ENCODE data around the gene PTX4. TPM values are rescaled to one million over a fixed set of nuclear protein-coding genes. Genes with fewer than 3 reads are reported as not detected.
A peak's percentile ranks its signal among the peaks of the same experiment; 100 is the strongest.

The PTX4 gene
- polyA plus RNA-seq, 1 donor (not counting 4 experiments of a cell fraction or from before 2014, with no cell fraction given) = not detected

GRCh38 chr16:1474796-1475551, 13.8 kb downstream of the PTX4 start, which contains the start of gene CLCN7:
Gene CLCN7 (minus strand): TSS chr16:1475028. CDS start chr16:1474974, 54 bp downstream.
- no peaks in the 10 kb centered on the region for H4K20me1 ChIP-seq (ENCODE audit: control insufficient read depth, extremely low read depth, insufficient read depth, low read length)
- peak within 1 kb of the TSS; percentile 89 for H3K9ac ChIP-seq (ENCODE audit: control insufficient read depth, extremely low read depth, insufficient read depth, low read length)
- peak within 1 kb of the TSS; percentile 67 to 84 (median 76) for H3K4me3 ChIP-seq (ENCODE audit: control insufficient read depth in 2 of 3, extremely low read depth in 1 of 3, insufficient read depth in 2 of 3, low read depth in 1 of 3, low read length in 3 of 3)
- no peaks in the 10 kb centered on the region for H3K9me1 ChIP-seq (ENCODE audit: control insufficient read depth, extremely low read depth, insufficient read depth, low read length)
- peaks cover 14% of the 10 kb centered on the region for H3K4me1 ChIP-seq (ENCODE audit: control insufficient read depth, extremely low read depth, insufficient read depth, low read length)
- H3K9me3 ChIP-seq (ENCODE audit: control insufficient read depth, low read depth, low read length) = no peaks in the 10 kb centered on the region
- dilution Hi-C loops (cut with MboI; ENCODE audit: extremely low pct_ligation_motif_present, low sequenced_read_pairs) = no loop called here
- TF ChIP-seq, protein P1, sequence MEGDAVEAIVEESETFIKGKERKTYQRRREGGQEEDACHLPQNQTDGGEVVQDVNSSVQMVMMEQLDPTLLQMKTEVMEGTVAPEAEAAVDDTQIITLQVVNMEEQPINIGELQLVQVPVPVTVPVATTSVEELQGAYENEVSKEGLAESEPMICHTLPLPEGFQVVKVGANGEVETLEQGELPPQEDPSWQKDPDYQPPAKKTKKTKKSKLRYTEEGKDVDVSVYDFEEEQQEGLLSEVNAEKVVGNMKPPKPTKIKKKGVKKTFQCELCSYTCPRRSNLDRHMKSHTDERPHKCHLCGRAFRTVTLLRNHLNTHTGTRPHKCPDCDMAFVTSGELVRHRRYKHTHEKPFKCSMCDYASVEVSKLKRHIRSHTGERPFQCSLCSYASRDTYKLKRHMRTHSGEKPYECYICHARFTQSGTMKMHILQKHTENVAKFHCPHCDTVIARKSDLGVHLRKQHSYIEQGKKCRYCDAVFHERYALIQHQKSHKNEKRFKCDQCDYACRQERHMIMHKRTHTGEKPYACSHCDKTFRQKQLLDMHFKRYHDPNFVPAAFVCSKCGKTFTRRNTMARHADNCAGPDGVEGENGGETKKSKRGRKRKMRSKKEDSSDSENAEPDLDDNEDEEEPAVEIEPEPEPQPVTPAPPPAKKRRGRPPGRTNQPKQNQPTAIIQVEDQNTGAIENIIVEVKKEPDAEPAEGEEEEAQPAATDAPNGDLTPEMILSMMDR (optimal IDR thresholded peaks at IDR 0.05 in 1 of 3, IDR thresholded peaks at IDR 0.05 in 1 of 3, conservative IDR thresholded peaks at IDR 0.05 in 1 of 3; ENCODE audit: extremely low read depth in 1 of 3, insufficient read depth in 2 of 3, low read length in 3 of 3) = no peak
- TF ChIP-seq EZH2 (IDR thresholded peaks at IDR 0.05; ENCODE audit: low read length) = no peak
- peak within 1 kb of the TSS; percentile 65 for H2AFZ ChIP-seq (ENCODE audit: control insufficient read depth, low read length)
- H3K27ac ChIP-seq (ENCODE audit: control insufficient read depth, insufficient read depth, low read length) = peak within 1 kb of the TSS; percentile 77
- FAIRE-seq = no peak
- H3K36me3 ChIP-seq (ENCODE audit: control insufficient read depth in 2 of 2, extremely low read depth in 1 of 2, insufficient read depth in 2 of 2, low read length in 2 of 2) = no peaks in the 10 kb centered on the region
- no peaks in the 10 kb centered on the region for H3K27me3 ChIP-seq (ENCODE audit: control insufficient read depth, extremely low read depth, insufficient read depth, low read length)
- peak within 1 kb of the TSS; percentile 97 for H3K4me2 ChIP-seq (ENCODE audit: control insufficient read depth, extremely low read depth, insufficient read depth, low read depth, low read length)
- H3K79me2 ChIP-seq (ENCODE audit: control insufficient read depth, insufficient read depth, low read length) = peaks cover 33% of the 10 kb centered on the region
- peak; percentile 30 for DNase-seq (ENCODE audit: low read depth, low spot score)

DNA sequence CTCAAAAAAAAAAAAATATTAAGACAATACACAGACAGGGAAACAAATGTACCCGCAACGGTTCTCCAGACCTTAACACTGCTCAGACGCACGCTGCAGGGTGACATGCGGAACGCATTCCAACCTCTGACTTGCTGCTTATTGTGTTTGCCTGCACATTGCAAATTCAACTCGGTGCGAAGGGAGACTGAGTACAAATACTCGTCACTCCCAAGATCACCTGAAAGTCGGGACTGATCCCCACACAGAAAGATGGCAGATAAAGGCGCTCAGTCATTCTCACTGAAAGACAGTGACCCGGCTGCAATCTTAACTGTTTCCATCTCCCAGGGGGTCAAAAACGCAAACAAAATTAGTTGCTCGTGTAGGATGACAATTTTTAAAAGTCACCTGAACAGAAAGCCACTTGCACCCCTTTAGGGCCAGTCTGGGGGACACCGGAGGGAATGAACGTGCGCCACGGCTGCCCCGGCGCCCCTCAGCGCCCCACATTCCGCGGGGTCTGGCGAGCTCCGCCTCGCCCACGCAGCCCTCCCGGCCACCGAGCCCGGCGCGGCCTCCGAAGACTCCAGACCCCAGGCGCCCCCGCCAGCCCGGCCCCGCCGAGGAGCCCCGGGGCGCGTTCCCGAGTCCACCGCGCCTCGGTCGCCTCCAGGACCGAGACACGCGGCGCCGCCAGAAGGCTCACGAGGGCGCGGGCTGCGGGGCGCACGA, 14.5 kb downstream of the PTX4 start:
- dilution Hi-C loops (cut with MboI; ENCODE audit: extremely low pct_ligation_motif_present, low sequenced_read_pairs) = no loop called here
- peak overlapping the region; percentile 89 for H3K9ac ChIP-seq (ENCODE audit: control insufficient read depth, extremely low read depth, insufficient read depth, low read length)
- FAIRE-seq (no peak), DNase-seq (ENCODE audit: low read depth, low spot score) (no peak)
- no peaks in the 10 kb centered on the region for H3K9me1 ChIP-seq (ENCODE audit: control insufficient read depth, extremely low read depth, insufficient read depth, low read length)
- H3K36me3 ChIP-seq (ENCODE audit: control insufficient read depth in 2 of 2, extremely low read depth in 1 of 2, insufficient read depth in 2 of 2, low read length in 2 of 2) = no peaks in the 10 kb centered on the region
- H3K27me3 ChIP-seq (ENCODE audit: control insufficient read depth, extremely low read depth, insufficient read depth, low read length) = no peaks in the 10 kb centered on the region
- TF ChIP-seq EZH2 (IDR thresholded peaks at IDR 0.05; ENCODE audit: low read length) = no peak
- H3K79me2 ChIP-seq (ENCODE audit: control insufficient read depth, insufficient read depth, low read length) = peaks cover 38% of the 10 kb centered on the region
- peak overlapping the region; percentile 97 for H3K4me2 ChIP-seq (ENCODE audit: control insufficient read depth, extremely low read depth, insufficient read depth, low read depth, low read length)
- no peaks in the 10 kb centered on the region for H3K9me3 ChIP-seq (ENCODE audit: control insufficient read depth, low read depth, low read length)
- H2AFZ ChIP-seq (ENCODE audit: control insufficient read depth, low read length) = peak overlapping the region; percentile 33
- H3K27ac ChIP-seq (ENCODE audit: control insufficient read depth, insufficient read depth, low read length) = peak overlapping the region; percentile 77
- peaks cover 14% of the 10 kb centered on the region for H3K4me1 ChIP-seq (ENCODE audit: control insufficient read depth, extremely low read depth, insufficient read depth, low read length)
- H4K20me1 ChIP-seq (ENCODE audit: control insufficient read depth, extremely low read depth, insufficient read depth, low read length) = no peaks in the 10 kb centered on the region
- peak overlapping the region; percentile 67 to 84 (median 76) for H3K4me3 ChIP-seq (ENCODE audit: control insufficient read depth in 2 of 3, extremely low read depth in 1 of 3, insufficient read depth in 2 of 3, low read depth in 1 of 3, low read length in 3 of 3)

Data from keratinocyte (primary cell).